HepG2 (cell line): Measurements from ENCODE around the gene CBR4. TPM values are rescaled to one million over a fixed set of nuclear protein-coding genes. Genes with fewer than 3 reads are reported as not detected.

Experiments
- ATF4 ChIP-seq, 2 experiments: fragments of 450-650 bp in 1 of 2; sonication (generic) in 1 of 2; formaldehyde crosslinking; IDR thresholded peaks; 2 replicates each; pipeline versions ENCODE4 v1.5.0 to v1.8.0; 2020 to 2022; ENCODE audit warnings: mild to moderate bottlenecking in 1 of 2, missing genetic modification reagents in 1 of 2
- CCDC6 ChIP-seq: sonication (generic); formaldehyde crosslinking; IDR thresholded peaks from 2 replicates; pipeline ENCODE4 v1.8.1; 2022; ENCODE audit warnings: mild to moderate bottlenecking, missing genetic modification reagents, moderate library complexity
- KMT2A ChIP-seq: sonication (generic); formaldehyde crosslinking; IDR thresholded peaks from 2 replicates; pipeline ENCODE4 v1.4.0; 2020; ENCODE audit warnings: missing genetic modification reagents
- MBNL3 ChIP-seq: fragments of 250-450 bp; sonication (Bioruptor Pico); conservative IDR thresholded peaks from 2 replicates; pipeline ENCODE4 v1.8.0; 2022; ENCODE audit warnings: mild to moderate bottlenecking, inconsistent platforms
- RXRB ChIP-seq: IDR thresholded peaks from 2 replicates; pipeline ENCODE4 v1.6.1; 2016; ENCODE audit warnings: borderline replicate concordance, missing genetic modification reagents, missing compliant biosample characterization
- ZKSCAN5 ChIP-seq: sonication (generic); formaldehyde crosslinking; IDR thresholded peaks from 2 replicates; pipeline ENCODE4 v1.5.1; 2020; ENCODE audit warnings: mild to moderate bottlenecking, missing genetic modification reagents
- ZNF12 ChIP-seq: sonication (generic); formaldehyde crosslinking; IDR thresholded peaks from 2 replicates; pipeline ENCODE4 v1.5.0; 2020; ENCODE audit warnings: missing genetic modification reagents
- ZNF142 ChIP-seq: sonication (generic); formaldehyde crosslinking; IDR thresholded peaks from 2 replicates; pipeline ENCODE4 v1.4.0; 2020; ENCODE audit warnings: missing genetic modification reagents
- ZNF335 ChIP-seq: sonication (generic); formaldehyde crosslinking; IDR thresholded peaks from 2 replicates; pipeline ENCODE4 v1.4.0; 2020; ENCODE audit warnings: missing genetic modification reagents
- ZNF407 ChIP-seq: sonication (generic); formaldehyde crosslinking; IDR thresholded peaks from one replicate; pipeline ENCODE4 v1.5.1; 2020; ENCODE audit warnings: mild to moderate bottlenecking, missing genetic modification reagents; ENCODE audit errors: not compliant biosample characterization
- ZNF446 ChIP-seq: sonication (generic); formaldehyde crosslinking; IDR thresholded peaks from 2 replicates; pipeline ENCODE4 v1.5.0; 2020; ENCODE audit warnings: mild to moderate bottlenecking, missing genetic modification reagents
- ZNF768 ChIP-seq: sonication (generic); formaldehyde crosslinking; IDR thresholded peaks from 2 replicates; pipeline ENCODE4 v1.4.0; 2020; ENCODE audit warnings: missing genetic modification reagents
- polyA plus RNA-seq, 8 experiments: library from polyadenylated mRNA; depleted of rRNA in 3 of 8; stranded (reverse) in 7 of 8; unstranded in 1 of 8; fragments of >200 nt; fragmentation: Illumina TruSeq in 4 of 8; extraction: Trizol in 4 of 8; gene quantifications; 2 replicates each; pipeline versions ENCODE4 v1.2.1 to v1.2.3, GENCODE V29; 2011 to 2016; ENCODE audit warnings: low read depth in 4 of 8, missing spikeins in 1 of 8, mixed read lengths in 1 of 8; ENCODE audit not compliant: insufficient read depth in 1 of 8
- total RNA-seq, 5 experiments: library from RNA; depleted of rRNA; stranded (reverse); fragments of >200 nt; fragmentation: Illumina TruSeq; extraction: Trizol; gene quantifications; 2 replicates each; pipeline ENCODE4 v1.2.3, GENCODE V29; 2016; ENCODE audit warnings: low read depth in 1 of 5

Gene CBR4
- total and polyA plus RNA-seq, 2 of the 13 experiments (the other 11 are each of a cell fraction or from before 2014, with no cell fraction given) = 7.3 to 20.7 TPM

GRCh38 chr4:169010125-169011023, at the start of gene CBR4 (continued):
- TF ChIP-seq ZNF142 (CRISPR knock-in tag) = no peak
- no peak for TF ChIP-seq ZNF446
- TF ChIP-seq KMT2A (CRISPR knock-in tag) = no peak
- TF ChIP-seq ZKSCAN5 = no peak
- TF ChIP-seq RXRB (CRISPR knock-in tag) = no peak; the same call in none of the 2 replicates
- 0 out of 2 replicates have a peak, but pooled peaks have one; percentile 20 for TF ChIP-seq ZNF12 (CRISPR knock-in tag)
- TF ChIP-seq ZNF768 (CRISPR knock-in tag) = no peak
- TF ChIP-seq ATF4 (CRISPR knock-in tag; IDR thresholded peaks at IDR 0.05) = 0 out of 4 replicates have a peak, but pooled peaks of 1 of the 2 experiments have one; percentile 7
- TF ChIP-seq CCDC6 (CRISPR knock-in tag) = 0 out of 2 replicates have a peak, but pooled peaks have one; percentile 50
- TF ChIP-seq ZNF407 (CRISPR knock-in tag) = peak; percentile 48
- no peak for TF ChIP-seq MBNL3 (CRISPR knock-in tag)
- TF ChIP-seq ZNF335 (CRISPR knock-in tag) = no peak
